ENCODE data around the gene FUT1. TPM values are rescaled to one million over a fixed set of nuclear protein-coding genes. Genes with fewer than 3 reads are reported as not detected.
A peak's percentile ranks its signal among the peaks of the same experiment; 100 is the strongest.

Gene FUT1
- total RNA-seq, 1 donor from 2014 or later: 13.2 TPM

- Histone ChIP-seq H3K27me3 (ENCODE audit: low read depth) (peaks cover 24% of the 10 kb centered on the region), H3K4me1 (peaks cover 22% of the 10 kb centered on the region), H3K36me3 (no peaks in the 10 kb centered on the region), H3K9me3 (no peaks in the 10 kb centered on the region), H3K4me3 (no peak overlapping the region), H3K27ac (no peak overlapping the region)
- intact Hi-C loops (cut with DNase I): no loop called here
- no peak for TF ChIP-seq CTCF (IDR thresholded peaks at IDR 0.05)
- ATAC-seq (no peak), DNase-seq (no peak)
Measured at GRCh38 chr19:48755787-48756186, 3.3 kb upstream of the FUT1 start.

GRCh38 chr19:48755084-48755641 is 2.7 kb upstream of the FUT1 start, which contains the start of gene FGF21:
TSS of gene FGF21 (plus strand) at chr19:48755524. CDS start at chr19:48756237, 713 bp downstream.
- intact Hi-C loops (cut with DNase I): no loop called here
- Histone ChIP-seq H3K4me3 (no peak within 1 kb of the TSS), H3K27me3 (ENCODE audit: low read depth) (peaks cover 24% of the 10 kb centered on the region), H3K4me1 (peaks cover 23% of the 10 kb centered on the region), H3K9me3 (no peaks in the 10 kb centered on the region), H3K36me3 (no peaks in the 10 kb centered on the region), H3K27ac (peak within 1 kb of the TSS; percentile 75)
- ATAC-seq (no peak), DNase-seq (no peak)
- TF ChIP-seq CTCF (IDR thresholded peaks at IDR 0.05): no peak

GRCh38 chr19:48751845-48752495 is 471 bp downstream of the FUT1 start:
- H3K27ac ChIP-seq: peak overlapping the region; percentile 75
- TF ChIP-seq CTCF (IDR thresholded peaks at IDR 0.05): no peak
- ATAC-seq (no peak), DNase-seq (no peak)
- H3K27me3 ChIP-seq (ENCODE audit: low read depth): peaks cover 24% of the 10 kb centered on the region
- H3K4me3 ChIP-seq: peak overlapping the region; percentile 61
- H3K36me3 ChIP-seq: no peaks in the 10 kb centered on the region
- H3K4me1 ChIP-seq: peaks cover 26% of the 10 kb centered on the region
- intact Hi-C loops (cut with DNase I): no loop called here
- H3K9me3 ChIP-seq: no peaks in the 10 kb centered on the region

- no peak overlapping the region for H3K27ac ChIP-seq
- no peak for ATAC-seq
- H3K9me3 ChIP-seq: no peaks in the 10 kb centered on the region
- H3K27me3 ChIP-seq (ENCODE audit: low read depth): peaks cover 24% of the 10 kb centered on the region
- H3K4me3 ChIP-seq: peak overlapping the region; percentile 61
- H3K36me3 ChIP-seq: no peaks in the 10 kb centered on the region
- no peak for DNase-seq
- no peak for TF ChIP-seq CTCF (IDR thresholded peaks at IDR 0.05)
- intact Hi-C loops (cut with DNase I): no loop called here
- peaks cover 26% of the 10 kb centered on the region for H3K4me1 ChIP-seq
Measured at GRCh38 chr19:48750771-48751504, 1.5 kb downstream of the FUT1 start.

GRCh38 chr19:48750351-48750750 is 2.1 kb downstream of the FUT1 start:
- peaks cover 29% of the 10 kb centered on the region for H3K27me3 ChIP-seq (ENCODE audit: low read depth)
- H3K36me3 ChIP-seq: no peaks in the 10 kb centered on the region
- ATAC-seq (no peak), DNase-seq (no peak)
- TF ChIP-seq CTCF (IDR thresholded peaks at IDR 0.05): no peak
- peaks cover 26% of the 10 kb centered on the region for H3K4me1 ChIP-seq
- intact Hi-C loops (cut with DNase I): no loop called here
- H3K4me3 ChIP-seq: peak overlapping the region; percentile 61
- H3K27ac ChIP-seq: no peak overlapping the region
- no peaks in the 10 kb centered on the region for H3K9me3 ChIP-seq
